Right cardiac atrium (tissue), 5 donors: ENCODE results near the gene FAM241A. TPM values are rescaled to one million over a fixed set of nuclear protein-coding genes. Genes with fewer than 3 reads are reported as not detected.

ENCODE experiments used
- ATAC-seq, 2 donors: fragments of 200-7000 bp; cut with Tn5 transposase; one replicate each; pipeline versions ENCODE4 v1.8.0 to v1.9.1; 2020; ENCODE audit warnings: moderate library complexity in 2 of 2, mild to moderate bottlenecking in 1 of 2
- DNase-seq, 3 donors: peaks; one replicate each; pipeline ENCODE4 v3.0.0-alpha.2; 2020
- H3K27ac ChIP-seq: one replicate; pipeline ENCODE4 v1.5.1; 2013; ENCODE audit warnings: mild to moderate bottlenecking, low read length, control low read depth, moderate library complexity
- H3K27me3 ChIP-seq: one replicate; pipeline ENCODE4 v1.6.1; 2013; ENCODE audit not compliant: control insufficient read depth, insufficient read depth
- H3K4me1 ChIP-seq: one replicate; pipeline ENCODE4 v1.6.1; 2013; ENCODE audit warnings: low read length; ENCODE audit not compliant: control insufficient read depth, insufficient read depth
- H3K4me3 ChIP-seq: one replicate; pipeline ENCODE4 v1.5.1; 2013; ENCODE audit warnings: low read length, control low read depth
- H3K9me3 ChIP-seq: one replicate; pipeline ENCODE4 v1.6.1; 2013; ENCODE audit warnings: low read length; ENCODE audit not compliant: control insufficient read depth
- WGBS: extraction: QIAGEN DNeasy Blood & Tissue Kit; methylation state at CpG from one replicate; pipeline ENCODE4 v1.1.7; 2013; 5-methylcytosine and 5-hydroxymethylcytosine counted together
- intact Hi-C, 4 donors: fragments of 100-400 bp; cut with DNase I; formaldehyde crosslinking; loops; one replicate each; pipeline versions ENCODE4 v1.11.0 to v1.14.0; 2022 to 2023
- polyA plus RNA-seq: library from polyadenylated mRNA; stranded (reverse); fragments of 200-250 nt; gene quantifications from one replicate; pipeline ENCODE4 v1.2.3, GENCODE V29; 2013
- total RNA-seq, 4 donors: library from RNA; stranded (reverse); fragmentation: NEBNext Ultra II Directional; extraction: Animal tissue kit (Norgen Biotek cat#: 25700); gene quantifications; one replicate each; pipeline ENCODE4 v1.2.1, GENCODE V29; 2021
- donor health status: healthy with polysubstance abuse.
- donor health status: DM: no; HTN: yes; CAD: no.
- donor health status: DM: no; HTN: no; CAD: no.
- donor health status: DM: no; HTN: yes; CAD: no; lungs with severe emphysema.
- donor health status: DM: yes; HTN: yes; CAD: no.

FAM241A gene
- total and polyA plus RNA-seq, 5 donors = 4.8 to 7.9 (median 6.8) TPM

GRCh38 chr4:112214390-112215264 is 69.4 kb downstream of the FAM241A start:
- Histone ChIP-seq H3K4me1 (no peaks in the 10 kb centered on the region), H3K9me3 (no peaks in the 10 kb centered on the region), H3K27ac (no peak overlapping the region), H3K4me3 (no peak overlapping the region), H3K27me3 (no peaks in the 10 kb centered on the region)
- DNase-seq (no peak), ATAC-seq (no peak)
- intact Hi-C loops = no loop called here

DNA sequence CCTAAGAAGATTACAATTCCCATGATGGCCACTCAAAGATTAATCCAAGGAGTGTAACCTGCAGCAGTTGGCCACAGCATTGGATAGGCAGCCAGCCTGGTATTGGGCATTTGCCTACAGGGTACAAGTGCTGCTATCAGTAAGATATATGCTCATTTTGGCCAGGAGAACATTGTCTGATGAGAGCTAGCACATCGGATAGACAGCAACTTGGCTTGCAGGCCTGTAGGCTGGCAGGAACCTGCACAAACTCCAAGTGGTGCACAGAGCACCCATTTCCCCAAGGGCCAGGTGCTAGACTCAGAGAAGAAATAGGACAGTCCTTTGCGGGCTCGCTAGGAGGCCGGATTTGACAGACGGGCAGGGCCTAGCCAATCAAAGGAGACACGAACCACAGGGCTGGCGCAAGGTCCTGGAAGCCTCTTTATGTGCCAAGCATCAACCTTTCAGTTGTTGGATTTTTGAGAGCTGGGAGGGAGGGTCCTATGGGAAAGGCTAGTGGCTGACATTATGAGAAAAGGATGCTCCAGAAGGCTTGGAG is 74.6 kb downstream of the FAM241A start:
- Histone ChIP-seq H3K27ac (no peak overlapping the region), H3K9me3 (no peaks in the 10 kb centered on the region), H3K27me3 (no peaks in the 10 kb centered on the region), H3K4me1 (no peaks in the 10 kb centered on the region), H3K4me3 (no peak overlapping the region)
- DNase-seq = no peak
- WGBS = 90% methylated on average over 7 of the region's 7 CpGs
- intact Hi-C loops = no loop called here
- no peak for ATAC-seq

DNA sequence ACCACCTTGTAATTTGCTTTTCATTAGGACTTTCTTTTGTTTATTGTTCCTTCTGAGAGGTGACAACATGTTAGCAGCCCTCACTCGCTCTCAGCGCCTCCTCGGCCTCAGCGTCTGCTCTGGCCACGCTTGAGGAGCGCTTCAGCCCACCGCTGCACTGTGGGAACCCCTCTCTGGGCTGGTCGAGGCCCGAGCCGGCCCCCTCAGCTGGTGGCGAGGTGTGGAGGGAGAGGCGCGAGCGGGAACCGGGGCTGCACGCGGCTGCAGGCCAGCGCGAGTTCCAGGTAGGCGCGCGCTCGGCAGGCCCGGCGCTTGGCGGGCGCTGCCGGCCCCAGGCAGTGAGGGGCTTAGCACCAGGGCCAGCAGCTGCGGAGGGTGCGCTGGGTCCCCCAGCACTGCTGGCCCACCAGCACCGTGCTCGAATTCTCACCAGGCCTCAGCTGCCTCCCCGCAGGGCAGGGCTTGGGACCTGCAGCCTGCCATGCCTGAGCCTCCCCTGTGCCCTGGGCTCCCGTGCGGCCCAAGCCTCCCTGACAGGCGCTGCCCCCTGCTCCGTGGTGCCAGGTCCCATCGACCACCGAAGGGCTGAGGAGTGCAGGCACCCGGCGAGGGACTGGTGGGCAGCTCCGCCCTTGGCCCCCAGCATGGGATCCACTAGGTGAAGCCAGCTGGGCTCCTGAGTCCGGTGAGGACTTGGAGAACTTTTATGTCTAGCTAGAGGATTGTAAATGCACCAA is 77.1 kb downstream of the FAM241A start:
- no peaks in the 10 kb centered on the region for H3K4me1 ChIP-seq
- intact Hi-C loops = no loop called here
- no peaks in the 10 kb centered on the region for H3K27me3 ChIP-seq
- ATAC-seq = no peak
- DNase-seq = no peak
- no peaks in the 10 kb centered on the region for H3K9me3 ChIP-seq
- no peak overlapping the region for H3K4me3 ChIP-seq
- H3K27ac ChIP-seq = no peak overlapping the region
- WGBS = 97% methylated on average over 43 of the region's 43 CpGs

DNA sequence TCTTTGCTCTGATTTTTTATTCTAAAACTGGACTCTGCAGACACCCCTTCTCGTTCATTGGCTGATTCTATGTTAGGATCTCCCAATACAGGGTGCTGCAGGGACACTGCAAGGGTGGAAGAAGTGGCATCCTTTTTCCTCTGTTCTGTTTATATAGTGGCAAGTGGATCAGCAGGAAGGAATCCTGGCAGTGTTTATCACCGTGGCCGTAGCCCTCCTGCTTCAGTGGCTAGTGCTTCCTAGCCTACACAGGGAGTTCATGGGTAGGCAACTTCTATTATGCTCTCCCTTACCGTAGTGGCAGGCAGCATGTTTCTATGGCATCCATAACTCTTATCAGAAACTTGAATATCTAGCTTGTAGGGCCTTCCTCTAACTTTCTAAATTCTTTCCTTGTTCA is 79.9 kb downstream of the FAM241A start:
- Histone ChIP-seq H3K4me3 (no peak overlapping the region), H3K4me1 (no peaks in the 10 kb centered on the region), H3K27me3 (no peaks in the 10 kb centered on the region), H3K9me3 (no peaks in the 10 kb centered on the region), H3K27ac (no peak overlapping the region)
- no peak for ATAC-seq
- 54% methylated on average over 4 of the region's 4 CpGs for WGBS
- intact Hi-C loops = loop anchor here in 1 of 4 donors (5.0 kb wide), 1 partner anchor 118 kb away; no protein-coding TSS in a partner anchor
- DNase-seq = no peak

DNA sequence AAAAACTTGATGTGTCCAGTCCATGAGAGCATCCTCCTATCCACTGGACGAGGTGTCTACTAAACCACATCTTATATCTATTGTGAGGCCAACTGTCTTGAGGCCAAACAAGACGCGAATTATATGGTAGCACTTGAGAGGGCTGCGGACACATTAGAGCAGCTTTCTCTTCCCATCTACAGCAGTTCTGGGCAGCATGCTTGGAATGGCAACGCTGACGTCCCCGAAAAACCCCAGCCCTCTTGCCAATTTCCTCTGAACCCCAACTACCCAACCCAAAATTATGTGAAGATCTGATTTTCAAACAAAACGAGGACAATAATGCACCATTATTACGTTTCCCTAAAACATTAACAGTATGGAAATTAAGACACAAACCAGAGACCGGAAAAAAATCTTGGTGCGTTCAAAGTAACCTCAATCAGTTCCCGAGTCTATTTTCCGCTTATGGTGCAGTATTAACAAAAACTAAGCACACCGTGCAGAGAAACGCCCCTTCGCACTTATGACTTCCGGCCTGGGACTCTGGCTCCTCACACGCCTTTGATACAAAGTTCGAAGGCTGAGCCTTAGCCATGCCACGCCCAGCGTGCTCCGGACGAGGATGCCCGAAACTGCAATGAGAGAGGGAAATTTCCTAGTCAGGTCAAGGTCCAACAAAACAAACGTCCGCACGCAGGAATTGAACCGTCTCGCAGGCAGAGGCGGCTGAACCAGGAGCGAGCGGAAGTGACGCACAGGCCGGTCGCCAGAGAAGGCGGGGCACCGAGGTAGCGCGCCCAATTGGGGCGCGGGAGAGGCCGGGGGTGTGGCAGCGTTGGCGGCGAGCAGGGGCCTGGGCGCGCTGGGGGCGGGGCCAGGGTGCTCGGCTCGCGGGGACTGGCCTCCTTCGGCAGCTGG is 85.9 kb downstream of the FAM241A start:
- Histone ChIP-seq H3K4me1 (no peaks in the 10 kb centered on the region), H3K27me3 (no peaks in the 10 kb centered on the region), H3K27ac (peak overlapping the region; percentile 98), H3K4me3 (peak overlapping the region; percentile 66), H3K9me3 (no peaks in the 10 kb centered on the region)
- under 1% methylated on average over 52 of the region's 52 CpGs for WGBS
- ATAC-seq = peak; percentile 99 to 100
- intact Hi-C loops = loop anchor here in 2 of 4 donors (5.0 kb wide), 1 partner anchor 84 kb away; the partner anchor contains the start of gene FAM241A (in 2 of the 2)
- DNase-seq = peak; percentile 99

DNA sequence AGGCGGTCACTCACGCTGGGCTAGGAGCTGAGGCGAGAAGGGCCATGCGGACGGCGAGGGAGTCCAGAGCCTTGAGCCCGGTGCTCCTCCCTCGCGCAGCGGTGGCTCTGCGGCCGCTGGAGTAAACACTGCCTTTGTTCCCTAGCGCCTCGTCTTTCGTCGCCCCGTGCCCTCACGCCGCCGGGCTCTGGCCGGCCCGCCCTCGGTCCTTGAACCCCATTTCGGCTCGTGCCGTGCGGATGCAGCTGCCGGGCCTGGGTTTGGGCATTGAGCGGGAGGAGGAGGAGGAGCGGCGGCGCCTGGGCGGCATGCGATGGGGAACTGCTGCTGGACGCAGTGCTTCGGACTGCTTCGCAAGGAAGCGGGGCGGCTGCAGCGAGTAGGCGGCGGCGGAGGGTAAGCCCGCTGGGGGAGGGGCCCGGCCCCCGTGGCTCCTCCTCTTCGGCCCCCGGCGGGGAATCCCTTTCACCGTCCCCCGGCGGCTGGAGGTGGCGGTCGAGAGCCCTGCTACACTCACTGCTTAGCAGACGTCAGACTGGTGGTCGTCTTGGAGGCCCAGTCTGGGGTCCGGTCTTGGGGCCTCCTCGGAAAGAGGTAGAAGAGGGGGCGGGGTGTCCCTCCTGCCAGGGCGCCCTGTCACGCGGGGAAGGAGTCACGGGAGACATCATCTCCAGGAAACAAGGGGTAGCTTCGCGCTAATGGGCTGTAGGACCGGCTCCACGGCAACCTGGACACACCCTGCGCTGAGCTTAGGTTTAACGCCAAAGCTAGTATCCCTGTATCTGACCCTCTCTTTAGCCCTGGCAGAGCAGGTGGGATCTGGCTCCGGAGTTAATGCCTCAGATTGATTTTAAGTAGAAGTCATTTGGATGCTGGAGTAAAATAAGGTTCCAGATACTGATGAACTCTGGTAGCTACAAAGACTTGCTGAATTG is 86.8 kb downstream of the FAM241A start, which contains the start of gene AP1AR:
AP1AR (plus strand) TSS at position 9 of the 935 bp plus-strand sequence; CDS start at position 314, 305 bp downstream.
- Histone ChIP-seq H3K27ac (peak within 1 kb of the TSS; percentile 98), H3K9me3 (no peaks in the 10 kb centered on the region), H3K27me3 (no peaks in the 10 kb centered on the region), H3K4me1 (no peaks in the 10 kb centered on the region), H3K4me3 (peak within 1 kb of the TSS; percentile 66)
- DNase-seq (peak; percentile 86 to 94 (median 93)), ATAC-seq (peak; percentile 89 to 90)
- intact Hi-C loops = loop anchor here in 2 of 4 donors (5.0 kb wide), 1 partner anchor 85 kb away; the partner anchor contains the start of gene FAM241A (in 2 of the 2)
- under 1% methylated on average over 70 of the region's 70 CpGs for WGBS

GRCh38 chr4:112234952-112235609 is 89.8 kb downstream of the FAM241A start:
- Histone ChIP-seq H3K27me3 (no peaks in the 10 kb centered on the region), H3K9me3 (no peaks in the 10 kb centered on the region), H3K4me3 (no peak overlapping the region), H3K4me1 (peaks cover 2% of the 10 kb centered on the region), H3K27ac (no peak overlapping the region)
- DNase-seq (peak in 2 of 3 donors; percentile 41 to 63), ATAC-seq (no peak)
- 49% methylated on average over 3 of the region's 3 CpGs for WGBS
- intact Hi-C loops = loop anchor here in 3 of 4 donors (2.0 to 5.0 kb wide), 3 partner anchors 88 to 134 kb away; partner anchors contain the start of gene FAM241A (in 2 of the 3)

DNA sequence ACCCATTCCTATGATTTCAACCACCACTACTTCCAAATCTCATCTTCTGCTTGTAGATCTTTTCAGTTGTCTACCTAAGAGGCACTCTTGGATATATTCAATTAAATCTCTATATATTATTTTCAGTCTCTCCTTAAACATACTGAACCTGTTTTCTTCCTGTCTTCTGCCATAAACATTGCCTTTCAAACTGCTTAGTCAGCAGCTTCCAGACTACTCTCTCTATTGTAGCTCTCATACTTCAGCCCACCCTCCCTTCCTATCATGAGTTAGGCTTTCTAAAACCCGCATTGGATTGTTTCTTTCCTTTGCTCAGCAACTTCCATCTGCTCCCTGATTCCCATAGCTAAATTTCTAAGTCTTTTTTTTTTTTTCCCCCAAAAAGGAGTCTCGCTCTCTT is 90.8 kb downstream of the FAM241A start:
- 91% methylated on average over 2 of the region's 2 CpGs for WGBS
- H3K27ac ChIP-seq = no peak overlapping the region

DNA sequence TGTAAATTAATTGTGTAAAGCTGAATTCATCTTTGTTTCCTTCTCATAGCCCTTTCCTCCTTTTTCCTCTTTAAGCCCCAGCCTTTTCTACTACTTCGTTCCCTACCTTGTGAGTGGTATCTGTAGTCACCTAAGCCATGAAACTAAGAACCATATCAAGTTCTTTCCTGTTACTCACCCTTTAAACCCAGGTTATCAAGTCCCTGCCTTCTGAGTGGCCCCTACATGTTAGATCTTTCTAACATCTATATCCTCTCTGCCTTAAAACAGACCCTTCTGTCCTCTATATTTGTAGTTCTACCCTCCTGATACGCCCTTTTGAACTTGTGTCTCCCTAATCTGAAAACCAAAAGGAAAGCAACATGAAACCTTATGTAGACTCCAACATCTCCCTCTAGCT is 93.6 kb downstream of the FAM241A start:
- ATAC-seq = no peak
- WGBS = 94% methylated on average over 2 of the region's 2 CpGs
- intact Hi-C loops = loop anchor here in 1 of 4 donors (5.0 kb wide), 1 partner anchor 137 kb away; no protein-coding TSS in a partner anchor

More for the DNA sequence above, 90.8 kb downstream of the FAM241A start:
- intact Hi-C loops = loop anchor here in 2 of 4 donors (1.0 to 5.0 kb wide), 2 partner anchors 134 to 137 kb away; no protein-coding TSS in a partner anchor
- H3K4me3 ChIP-seq = no peak overlapping the region
- ATAC-seq = no peak
- H3K4me1 ChIP-seq = peaks cover 2% of the 10 kb centered on the region
- H3K27me3 ChIP-seq = no peaks in the 10 kb centered on the region
- H3K9me3 ChIP-seq = no peaks in the 10 kb centered on the region
- DNase-seq = no peak

More for the DNA sequence above, 93.6 kb downstream of the FAM241A start:
- Histone ChIP-seq H3K4me3 (no peak overlapping the region), H3K27ac (no peak overlapping the region), H3K9me3 (no peaks in the 10 kb centered on the region), H3K27me3 (no peaks in the 10 kb centered on the region), H3K4me1 (peaks cover 2% of the 10 kb centered on the region)
- DNase-seq = no peak
